Glutamatergic neuron (in vitro differentiated cells): Measurements from ENCODE around the gene PGAP6. TPM values are rescaled to one million over a fixed set of nuclear protein-coding genes. Genes with fewer than 3 reads are reported as not detected.
"Not testable (repeated sequence)": the region's sequence is repeated elsewhere in the genome, so short reads cannot be mapped to it uniquely, and the experiment has no call there.

Experiments used
- DNase-seq: peaks from one replicate; pipeline ENCODE4 v3.0.0; 2022
- H3K27ac Mint-ChIP-seq: one replicate; pipeline ENCODE4 v1.8.0; 2020; ENCODE audit warnings: mild to moderate bottlenecking, mixed read lengths, inconsistent platforms; ENCODE audit not compliant: unreplicated experiment
- H3K27me3 Mint-ChIP-seq: one replicate; pipeline ENCODE4 v1.8.0; 2020; ENCODE audit warnings: mild to moderate bottlenecking, moderate library complexity, mixed read lengths, inconsistent platforms; ENCODE audit not compliant: unreplicated experiment
- H3K36me3 Mint-ChIP-seq: one replicate; pipeline ENCODE4 v1.8.0; 2020; ENCODE audit warnings: mild to moderate bottlenecking, mixed read lengths, inconsistent platforms; ENCODE audit not compliant: unreplicated experiment
- H3K4me1 Mint-ChIP-seq: one replicate; pipeline ENCODE4 v1.8.0; 2020; ENCODE audit warnings: mild to moderate bottlenecking, low read depth, mixed read lengths, inconsistent platforms; ENCODE audit not compliant: unreplicated experiment
- H3K4me3 Mint-ChIP-seq: one replicate; pipeline ENCODE4 v1.8.0; 2020; ENCODE audit warnings: mild to moderate bottlenecking, mixed read lengths, inconsistent platforms; ENCODE audit not compliant: unreplicated experiment
- H3K9me3 Mint-ChIP-seq: one replicate; pipeline ENCODE4 v1.8.0; 2020; ENCODE audit warnings: mild to moderate bottlenecking, moderate library complexity, mixed read lengths, inconsistent platforms; ENCODE audit not compliant: unreplicated experiment
- total RNA-seq: library from RNA; stranded (reverse); fragmentation: NEBNext Ultra II Directional; extraction: Animal tissue kit (Norgen Biotek cat#: 25700); gene quantifications from one replicate; pipeline ENCODE4 v1.2.1, GENCODE V29; 2021; ENCODE audit not compliant: unreplicated experiment
- TF ChIP-seq, protein P1 (sequence below): fragments of 200-600 bp; sonication (generic); IDR thresholded peaks from one replicate; pipeline ENCODE4 v1.5.0; 2021; ENCODE audit not compliant: partially characterized antibody, unreplicated experiment

Gene PGAP6
- total RNA-seq, 1 donor from 2014 or later: 54.5 TPM

DNA sequence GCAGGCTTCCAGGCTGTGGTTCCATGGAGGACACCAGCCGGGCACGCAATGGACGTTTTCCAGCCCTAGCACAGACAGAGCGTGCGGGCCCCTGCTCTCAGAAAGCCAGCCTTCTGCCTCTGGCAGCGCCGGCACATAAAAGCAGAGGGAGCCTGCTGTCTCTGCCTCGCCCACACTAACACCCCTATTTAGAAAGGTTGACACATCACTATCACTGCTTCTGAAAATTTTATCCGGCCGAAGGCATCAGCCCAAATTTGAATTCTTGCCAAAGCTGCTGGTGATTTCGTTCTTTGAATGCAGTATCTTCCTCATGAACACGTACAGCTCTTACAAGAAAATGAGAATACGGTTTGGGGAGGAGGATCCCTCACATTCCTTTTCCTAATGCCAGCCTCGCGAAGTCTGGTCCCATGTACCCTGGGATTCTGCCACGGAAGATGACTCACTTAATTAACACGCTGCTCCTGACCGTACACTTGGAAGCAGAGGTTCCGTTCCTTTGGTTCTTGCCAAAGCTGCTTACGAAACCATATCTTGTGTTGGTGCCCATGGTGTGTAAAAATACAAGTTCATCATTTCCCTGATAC, 42.4 kb upstream of the PGAP6 start:
- DNase-seq: no peak
- no peaks in the 10 kb centered on the region for H3K36me3 Mint-ChIP-seq
- H3K27ac Mint-ChIP-seq: peak overlapping the region; percentile 33
- H3K27me3 Mint-ChIP-seq: peaks cover 15% of the 10 kb centered on the region
- H3K4me3 Mint-ChIP-seq: peak overlapping the region; percentile 82
- peaks cover 17% of the 10 kb centered on the region for H3K4me1 Mint-ChIP-seq
- TF ChIP-seq, protein P1, sequence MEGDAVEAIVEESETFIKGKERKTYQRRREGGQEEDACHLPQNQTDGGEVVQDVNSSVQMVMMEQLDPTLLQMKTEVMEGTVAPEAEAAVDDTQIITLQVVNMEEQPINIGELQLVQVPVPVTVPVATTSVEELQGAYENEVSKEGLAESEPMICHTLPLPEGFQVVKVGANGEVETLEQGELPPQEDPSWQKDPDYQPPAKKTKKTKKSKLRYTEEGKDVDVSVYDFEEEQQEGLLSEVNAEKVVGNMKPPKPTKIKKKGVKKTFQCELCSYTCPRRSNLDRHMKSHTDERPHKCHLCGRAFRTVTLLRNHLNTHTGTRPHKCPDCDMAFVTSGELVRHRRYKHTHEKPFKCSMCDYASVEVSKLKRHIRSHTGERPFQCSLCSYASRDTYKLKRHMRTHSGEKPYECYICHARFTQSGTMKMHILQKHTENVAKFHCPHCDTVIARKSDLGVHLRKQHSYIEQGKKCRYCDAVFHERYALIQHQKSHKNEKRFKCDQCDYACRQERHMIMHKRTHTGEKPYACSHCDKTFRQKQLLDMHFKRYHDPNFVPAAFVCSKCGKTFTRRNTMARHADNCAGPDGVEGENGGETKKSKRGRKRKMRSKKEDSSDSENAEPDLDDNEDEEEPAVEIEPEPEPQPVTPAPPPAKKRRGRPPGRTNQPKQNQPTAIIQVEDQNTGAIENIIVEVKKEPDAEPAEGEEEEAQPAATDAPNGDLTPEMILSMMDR: no peak
- peaks cover 3% of the 10 kb centered on the region for H3K9me3 Mint-ChIP-seq

DNA sequence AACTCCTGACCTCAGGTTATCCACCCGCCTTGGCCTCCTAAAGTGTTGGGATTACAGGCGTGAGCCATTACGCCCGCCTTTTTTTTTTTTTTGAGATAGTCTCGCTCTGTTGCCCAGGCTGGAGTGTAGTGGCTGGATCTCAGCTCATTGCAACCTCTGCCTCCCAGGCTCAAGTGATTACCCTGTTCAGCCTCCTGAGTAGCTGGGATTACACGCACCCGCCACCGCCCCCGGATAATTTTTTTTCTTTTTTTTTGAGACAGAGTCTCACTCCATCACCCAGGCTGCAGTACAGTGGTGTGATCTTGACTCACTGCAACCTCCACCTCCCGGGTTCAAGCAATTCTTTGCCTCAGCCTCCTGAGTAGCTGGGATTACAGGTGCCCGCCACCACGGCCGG, 40.4 kb upstream of the PGAP6 start:
- not testable (repeated sequence) for H3K36me3 Mint-ChIP-seq, DNase-seq, H3K9me3 Mint-ChIP-seq, H3K4me3 Mint-ChIP-seq, H3K27ac Mint-ChIP-seq, H3K4me1 Mint-ChIP-seq
- peaks cover 15% of the 10 kb centered on the region for H3K27me3 Mint-ChIP-seq

DNA sequence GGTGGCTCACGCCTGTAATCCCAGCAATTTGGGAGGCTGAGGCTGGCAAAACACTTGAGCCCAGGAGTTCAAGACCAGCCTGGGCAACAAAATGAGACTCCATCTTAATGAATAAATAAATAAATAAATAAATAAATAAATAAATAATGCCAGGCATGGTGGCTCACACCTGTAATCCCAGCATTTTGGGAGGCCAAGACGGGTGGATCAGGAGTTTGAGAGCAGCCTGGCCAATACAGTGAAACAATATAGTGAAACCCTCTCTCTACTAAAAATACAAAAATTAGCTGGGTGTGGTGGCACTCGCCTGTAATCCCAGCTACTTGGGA, 33.4 kb upstream of the PGAP6 start:
- not testable (repeated sequence) for H3K27me3 Mint-ChIP-seq, H3K36me3 Mint-ChIP-seq, H3K4me3 Mint-ChIP-seq, H3K4me1 Mint-ChIP-seq, H3K9me3 Mint-ChIP-seq, DNase-seq, H3K27ac Mint-ChIP-seq

DNA sequence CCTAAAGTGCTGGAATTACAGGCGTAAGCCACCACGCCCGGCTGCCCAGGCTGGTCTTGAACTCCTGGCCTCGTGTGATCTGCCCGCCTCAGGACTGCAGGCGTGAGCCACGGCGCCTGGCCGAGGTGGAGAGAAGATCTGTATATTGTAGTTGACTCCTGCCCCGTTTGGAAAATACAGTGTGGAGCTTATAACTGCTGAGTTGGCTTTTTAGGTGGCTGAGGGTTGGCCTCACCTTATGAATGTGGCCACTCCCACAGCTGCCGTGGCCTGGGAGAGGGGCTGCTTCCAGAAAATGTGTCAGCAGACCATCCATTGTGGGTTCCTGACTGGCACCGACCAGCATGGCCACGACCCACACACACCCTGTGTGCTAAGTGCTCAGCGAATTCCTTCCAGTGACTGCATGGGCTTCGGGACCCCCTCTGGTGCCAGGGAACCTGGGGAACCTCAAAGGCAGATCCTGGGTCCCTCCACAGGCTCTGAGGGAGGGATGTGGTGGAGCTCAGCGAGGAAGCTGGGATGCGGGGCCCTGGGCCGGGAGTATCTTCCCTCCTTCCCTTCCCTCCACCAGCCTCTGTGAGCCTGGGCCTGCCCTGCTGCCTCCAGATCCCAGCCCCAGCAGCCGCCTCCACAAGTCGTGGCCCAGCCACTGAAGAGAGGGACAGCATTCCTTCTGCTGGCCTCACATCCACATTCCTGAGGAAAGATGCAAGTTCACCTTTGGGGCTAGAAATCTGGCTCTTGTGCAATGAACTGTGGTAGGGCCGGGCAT, 32.8 kb upstream of the PGAP6 start:
- H3K27ac Mint-ChIP-seq: no peak overlapping the region
- H3K4me3 Mint-ChIP-seq: no peak overlapping the region
- DNase-seq: no peak
- H3K9me3 Mint-ChIP-seq: peaks cover 1% of the 10 kb centered on the region
- TF ChIP-seq, protein P1: no peak
- no peaks in the 10 kb centered on the region for H3K27me3 Mint-ChIP-seq
- peaks cover 3% of the 10 kb centered on the region for H3K4me1 Mint-ChIP-seq
- H3K36me3 Mint-ChIP-seq: no peaks in the 10 kb centered on the region

DNA sequence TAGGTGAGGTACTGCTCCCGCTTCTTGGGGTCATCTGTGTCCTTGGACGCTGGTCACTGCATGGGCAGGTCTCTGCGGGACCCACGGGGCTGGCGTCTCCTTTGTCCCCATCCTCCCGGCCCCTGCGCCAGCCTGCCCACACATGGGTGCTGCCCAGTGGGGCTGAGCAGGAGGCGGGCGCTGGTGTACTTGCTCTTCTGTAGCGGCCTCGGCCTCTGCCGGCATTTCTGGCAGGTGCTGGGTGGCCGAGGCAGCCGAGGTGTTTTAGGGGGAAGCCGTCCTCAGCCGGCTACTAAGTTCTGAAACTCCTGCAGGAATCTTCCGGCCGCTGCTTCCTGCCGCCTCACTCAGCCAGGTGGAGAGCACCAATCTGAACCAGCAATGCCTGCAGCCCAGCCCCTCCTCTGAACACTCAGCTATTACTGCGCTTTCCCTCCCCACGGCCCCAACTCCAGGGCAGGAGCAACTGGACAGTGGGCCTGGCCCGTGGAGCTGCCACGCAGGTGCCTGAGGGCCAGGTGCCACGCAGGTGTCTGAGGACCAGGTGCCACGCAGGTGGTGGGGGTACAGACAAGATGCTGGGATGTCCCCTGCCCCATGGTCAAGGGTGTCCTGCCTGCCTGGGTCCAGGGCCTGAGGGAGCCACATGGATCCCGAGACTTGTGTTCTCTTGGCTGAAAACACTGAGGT, 29.9 kb upstream of the PGAP6 start:
- DNase-seq: no peak
- no peaks in the 10 kb centered on the region for H3K27me3 Mint-ChIP-seq

More for the DNA sequence above, 29.9 kb upstream of the PGAP6 start:
- Mint-ChIP-seq H3K4me1 (peaks cover 5% of the 10 kb centered on the region), H3K27ac (no peak overlapping the region), H3K4me3 (no peak overlapping the region), H3K36me3 (no peaks in the 10 kb centered on the region), H3K9me3 (peaks cover 3% of the 10 kb centered on the region)
- TF ChIP-seq, protein P1: no peak
